GM18519 (cell line): Measurements from ENCODE around the gene OFD1.

Experiments used
- ATAC-seq: cut with Tn5 transposase; IDR thresholded peaks from one replicate; pipeline ENCODE4 v1.9.1; 2021; ENCODE audit warnings: mild to moderate bottlenecking, moderate library complexity; ENCODE audit not compliant: unreplicated experiment, low FRiP score

The OFD1 gene, protein sequence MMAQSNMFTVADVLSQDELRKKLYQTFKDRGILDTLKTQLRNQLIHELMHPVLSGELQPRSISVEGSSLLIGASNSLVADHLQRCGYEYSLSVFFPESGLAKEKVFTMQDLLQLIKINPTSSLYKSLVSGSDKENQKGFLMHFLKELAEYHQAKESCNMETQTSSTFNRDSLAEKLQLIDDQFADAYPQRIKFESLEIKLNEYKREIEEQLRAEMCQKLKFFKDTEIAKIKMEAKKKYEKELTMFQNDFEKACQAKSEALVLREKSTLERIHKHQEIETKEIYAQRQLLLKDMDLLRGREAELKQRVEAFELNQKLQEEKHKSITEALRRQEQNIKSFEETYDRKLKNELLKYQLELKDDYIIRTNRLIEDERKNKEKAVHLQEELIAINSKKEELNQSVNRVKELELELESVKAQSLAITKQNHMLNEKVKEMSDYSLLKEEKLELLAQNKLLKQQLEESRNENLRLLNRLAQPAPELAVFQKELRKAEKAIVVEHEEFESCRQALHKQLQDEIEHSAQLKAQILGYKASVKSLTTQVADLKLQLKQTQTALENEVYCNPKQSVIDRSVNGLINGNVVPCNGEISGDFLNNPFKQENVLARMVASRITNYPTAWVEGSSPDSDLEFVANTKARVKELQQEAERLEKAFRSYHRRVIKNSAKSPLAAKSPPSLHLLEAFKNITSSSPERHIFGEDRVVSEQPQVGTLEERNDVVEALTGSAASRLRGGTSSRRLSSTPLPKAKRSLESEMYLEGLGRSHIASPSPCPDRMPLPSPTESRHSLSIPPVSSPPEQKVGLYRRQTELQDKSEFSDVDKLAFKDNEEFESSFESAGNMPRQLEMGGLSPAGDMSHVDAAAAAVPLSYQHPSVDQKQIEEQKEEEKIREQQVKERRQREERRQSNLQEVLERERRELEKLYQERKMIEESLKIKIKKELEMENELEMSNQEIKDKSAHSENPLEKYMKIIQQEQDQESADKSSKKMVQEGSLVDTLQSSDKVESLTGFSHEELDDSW

GRCh38 chrX:13734278-13735172, at the start of gene OFD1, which contains the start of gene TRAPPC2:
OFD1 (plus strand) TSS chrX:13734748; CDS start chrX:13735072, 324 bp downstream.
TRAPPC2 (minus strand) TSS chrX:13734620; CDS start chrX:13719963, 14,657 bp downstream.
- ATAC-seq, result peak; percentile 78

DNA sequence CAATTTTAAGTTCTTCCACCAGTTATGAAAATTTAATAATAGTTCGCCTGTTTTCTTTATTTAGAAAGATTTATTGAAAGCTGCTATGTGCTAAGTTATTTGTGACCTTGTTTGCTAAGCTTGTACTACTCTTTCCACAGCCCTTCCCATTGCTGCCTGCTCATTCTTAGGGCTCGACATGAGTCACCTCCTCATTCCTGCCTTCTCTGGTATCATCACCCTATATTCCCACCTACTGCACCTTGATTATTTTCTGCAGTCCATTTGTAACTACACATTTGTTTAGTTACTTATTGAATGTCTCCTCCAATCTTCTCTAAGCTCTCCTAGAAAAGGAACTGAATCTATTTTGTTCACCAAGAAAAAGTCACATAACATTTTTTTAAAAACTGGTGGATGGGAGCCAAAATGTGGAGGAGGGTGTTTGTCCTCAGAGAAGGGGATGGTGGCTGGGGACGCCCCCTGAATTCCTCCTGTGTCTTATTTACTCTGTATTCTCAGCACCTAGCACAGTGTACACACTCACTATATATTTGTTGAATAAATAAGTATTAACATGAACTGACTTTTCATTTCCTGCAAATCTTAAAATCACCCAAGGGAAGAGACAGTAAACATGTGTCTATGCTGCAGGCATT, 49.3 kb upstream of the OFD1 start:
- ATAC-seq, result no peak

DNA sequence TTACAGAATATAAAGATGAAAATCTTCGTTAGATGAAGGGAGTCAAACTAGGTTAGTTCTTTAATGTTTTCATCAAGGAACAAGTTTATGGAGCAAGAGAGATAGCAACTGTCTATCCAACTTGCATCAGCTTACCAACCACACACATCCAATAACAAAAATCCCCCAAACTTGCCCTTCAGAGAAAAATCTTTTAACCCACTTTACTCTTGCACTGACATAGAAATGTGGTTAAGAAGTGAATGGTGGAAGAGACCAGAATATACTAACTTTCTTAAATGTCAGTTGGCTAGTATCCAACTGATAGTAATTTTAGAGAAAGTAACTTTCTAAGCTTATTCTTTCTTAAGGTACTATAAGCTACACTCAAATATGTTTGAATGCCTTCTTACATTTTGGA, 47.3 kb upstream of the OFD1 start:
- ATAC-seq, result no peak

- ATAC-seq, result no peak
These were observed 46.1 kb upstream of the OFD1 start for GRCh38 chrX:13688384-13688957.

GRCh38 chrX:13688958-13689740, 45.4 kb upstream of the OFD1 start, which contains the start of gene RAB9A:
RAB9A (plus strand) TSS chrX:13689128; CDS start chrX:13708747, 19,619 bp downstream.
- ATAC-seq, result peak; percentile 42

GRCh38 chrX:13689741-13690211, 44.8 kb upstream of the OFD1 start:
- ATAC-seq, result no peak

GRCh38 chrX:13690836-13691235, 43.7 kb upstream of the OFD1 start:
- ATAC-seq, result no peak

DNA sequence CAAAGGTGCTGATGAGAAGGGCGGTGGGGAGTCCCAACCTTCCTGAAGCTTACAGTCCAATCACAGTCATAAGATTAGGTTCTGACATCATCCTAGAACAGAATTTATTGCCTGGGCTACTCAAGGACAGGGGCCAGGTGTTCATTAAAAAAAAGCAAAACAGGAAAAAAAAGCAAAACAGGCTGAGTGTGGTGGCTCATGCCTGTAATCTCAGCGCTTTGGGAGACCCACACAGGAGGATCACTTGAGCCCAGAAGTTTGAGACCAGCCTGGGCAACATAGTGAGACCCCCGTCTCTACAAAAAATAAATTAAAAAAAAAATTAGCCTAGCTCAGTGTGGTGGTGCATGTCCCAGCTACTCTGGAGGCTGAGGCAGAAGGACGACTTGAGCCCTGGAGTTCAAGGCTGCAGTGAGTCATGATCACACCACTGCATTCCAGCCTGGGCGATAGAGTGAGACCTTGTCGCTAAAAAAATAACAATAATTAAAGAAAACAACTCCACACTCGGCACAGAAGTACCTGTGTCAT, 42.6 kb upstream of the OFD1 start:
- ATAC-seq, result no peak

DNA sequence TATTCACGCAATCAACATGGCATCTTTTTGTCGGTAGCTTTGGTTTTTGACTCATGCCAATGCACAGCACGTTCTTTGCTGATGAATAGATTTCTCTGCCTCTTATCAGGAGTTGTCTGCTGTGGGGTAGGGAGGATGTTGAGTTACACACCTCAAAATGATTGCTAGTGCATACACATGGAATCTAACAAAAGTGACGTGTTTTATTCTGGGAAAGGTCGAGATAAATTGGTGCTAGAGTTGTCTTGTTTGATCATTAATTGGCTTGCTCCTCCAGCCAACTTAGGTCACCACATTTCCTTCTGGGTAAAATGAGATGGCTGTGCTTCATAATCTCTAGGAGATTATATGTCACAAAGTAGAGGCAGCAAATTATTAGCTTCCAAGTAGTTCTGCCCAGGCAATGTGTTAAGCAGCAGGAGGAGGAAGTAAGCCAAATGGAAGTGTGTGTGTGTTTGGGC, 41.7 kb upstream of the OFD1 start:
- no peak for ATAC-seq

DNA sequence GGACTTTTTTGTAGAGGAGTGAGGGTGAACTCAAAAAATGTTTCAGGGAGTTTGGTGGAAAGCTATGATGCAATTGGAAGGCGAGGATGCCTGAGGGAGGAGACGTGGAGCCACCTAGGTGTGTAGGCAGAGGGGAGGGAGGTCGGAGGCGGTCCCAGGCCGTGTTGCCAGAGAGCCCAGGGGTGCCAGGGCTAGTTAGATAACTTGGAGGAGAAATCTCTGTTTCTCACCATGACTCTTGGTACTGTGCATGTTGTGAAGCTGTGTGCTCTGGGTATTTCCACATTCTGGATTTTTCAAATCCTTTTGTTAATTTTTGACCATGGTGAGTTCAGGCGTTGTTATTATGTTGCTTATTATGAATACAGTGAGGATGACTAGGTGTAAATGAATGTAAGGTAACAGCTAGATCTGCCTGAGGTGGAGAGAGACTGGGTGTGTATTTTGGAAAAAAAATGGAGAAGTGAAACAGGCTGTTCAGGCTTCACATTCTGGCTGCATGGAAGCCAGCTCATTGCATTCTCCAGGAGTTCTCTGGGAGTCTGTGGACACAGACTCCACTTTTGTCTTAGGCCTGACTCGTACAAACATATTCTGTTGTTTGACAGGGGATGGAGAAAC, 41.1 kb upstream of the OFD1 start:
- ATAC-seq, result no peak

GRCh38 chrX:13694359-13694758, 40.2 kb upstream of the OFD1 start:
- ATAC-seq, result no peak

- no peak for ATAC-seq
These were observed 39.6 kb upstream of the OFD1 start for GRCh38 chrX:13694983-13695382.

GRCh38 chrX:13695601-13696115, 38.9 kb upstream of the OFD1 start:
- ATAC-seq, result no peak

DNA sequence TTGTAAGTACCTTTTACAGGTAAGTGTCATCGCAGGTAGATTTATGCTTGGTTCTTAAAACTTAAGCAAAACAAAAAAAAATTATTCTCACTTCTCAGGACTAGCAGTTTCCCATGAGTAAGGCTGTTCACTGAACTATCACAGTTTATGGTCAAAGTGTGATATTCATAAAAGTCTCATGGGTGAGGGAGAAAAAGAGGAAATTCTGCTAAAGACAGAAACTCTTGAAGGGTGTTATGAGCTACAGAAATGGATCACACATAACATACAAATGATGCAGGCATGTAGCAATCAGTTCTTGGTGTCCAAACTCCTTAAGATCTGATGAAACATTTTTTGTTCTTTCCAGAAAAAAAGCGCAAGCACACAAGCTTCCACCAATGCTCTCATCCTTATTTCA, 37.1 kb upstream of the OFD1 start:
- ATAC-seq, result no peak

DNA sequence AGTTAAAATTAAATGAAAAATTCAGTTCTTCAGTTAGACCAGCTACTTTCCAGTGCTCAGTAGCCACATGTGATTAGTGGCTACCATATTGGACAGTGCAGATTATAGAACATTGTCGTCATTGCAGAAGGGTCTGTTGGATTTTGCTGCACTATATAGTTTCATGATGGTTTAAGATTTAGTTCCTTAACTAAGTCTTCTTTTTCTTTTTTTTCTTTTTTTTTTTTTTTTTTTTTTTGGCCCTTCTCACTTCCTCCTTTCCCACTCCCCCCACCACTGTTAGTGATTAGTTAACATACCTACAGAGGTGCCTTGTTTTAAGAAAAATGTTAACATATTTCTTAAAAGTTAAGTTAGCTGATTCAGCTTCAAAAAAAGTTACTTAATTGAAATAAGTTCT, 36.6 kb upstream of the OFD1 start:
- no peak for ATAC-seq

GRCh38 chrX:13698432-13698831, 36.1 kb upstream of the OFD1 start:
- no peak for ATAC-seq

- peak; percentile 63 for ATAC-seq
These were observed 35.2 kb upstream of the OFD1 start for GRCh38 chrX:13699183-13699826.
